Measurements from ENCODE around the gene HSPA5. TPM values are rescaled to one million over a fixed set of nuclear protein-coding genes. Genes with fewer than 3 reads are reported as not detected.

Gene HSPA5
- total and polyA plus RNA-seq, 2 experiments from 2014 or later, result 259 to 265 TPM

DNA sequence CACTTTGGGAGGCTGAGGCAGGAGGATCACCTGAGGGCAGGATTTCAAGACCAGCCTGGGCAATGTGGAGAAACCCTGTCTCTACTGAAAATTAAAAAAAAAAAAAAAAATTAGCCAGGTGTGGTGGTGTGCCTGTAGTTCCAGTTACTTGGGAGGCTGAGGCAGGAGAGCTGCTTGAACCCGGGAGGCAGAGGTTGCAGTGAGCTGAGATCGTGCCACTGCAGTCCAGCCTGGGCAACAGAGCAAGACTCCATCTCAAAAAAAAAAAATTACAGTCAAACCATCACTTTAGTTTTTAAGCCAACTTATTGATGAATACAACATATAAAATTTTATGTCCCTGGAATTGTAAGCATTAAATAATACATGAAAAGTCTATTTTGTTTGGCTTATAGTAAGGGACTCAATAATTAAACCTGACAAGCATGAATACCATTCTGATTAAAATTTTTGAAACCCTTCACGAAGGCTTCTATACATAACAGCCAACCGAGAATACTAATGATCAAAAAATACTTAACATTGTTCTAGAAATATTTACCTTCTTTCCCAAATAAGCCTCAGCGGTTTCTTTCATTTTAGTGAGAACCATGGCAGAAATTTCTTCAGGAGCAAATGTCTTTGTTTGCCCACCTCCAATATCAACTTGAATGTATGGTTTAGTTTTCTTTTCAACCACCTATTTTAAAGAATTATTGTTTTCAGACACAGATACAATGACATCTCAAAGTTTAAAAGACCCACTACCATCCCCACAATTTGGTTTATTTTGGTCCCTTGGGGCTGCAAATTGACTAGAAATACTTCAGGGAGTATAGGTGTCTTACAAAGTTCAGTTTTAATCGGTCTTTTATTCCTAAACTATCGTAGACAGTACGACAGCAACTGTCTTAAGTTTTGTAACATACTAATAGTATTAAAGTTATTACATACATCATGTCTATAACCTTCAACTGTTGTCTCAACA lies 1.2 kb downstream of the HSPA5 start:
- H3K4me3 ChIP-seq, result peak overlapping the region; percentile 96
- ATAC-seq (no peak), DNase-seq (ENCODE audit: low spot score) (no peak)
- peak overlapping the region; percentile 84 for H3K4me2 ChIP-seq
- H3F3A ChIP-seq (replicated peaks; ENCODE audit: low read depth), result peaks cover 41% of the 10 kb centered on the region
- H3K9me2 ChIP-seq (ENCODE audit: insufficient read depth), result no peaks in the 10 kb centered on the region
- H3K27me3 Mint-ChIP-seq (ENCODE audit: insufficient read depth, low read depth, poor library complexity), result peaks cover 14% of the 10 kb centered on the region
- H3K4me3 Mint-ChIP-seq, result peak overlapping the region; percentile 91
- H4K20me1 ChIP-seq (replicated peaks; ENCODE audit: insufficient read depth), result peaks cover 42% of the 10 kb centered on the region
- H2AFZ ChIP-seq, result no peak overlapping the region
- H3K36me3 ChIP-seq (ENCODE audit: insufficient read depth), result peaks cover 42% of the 10 kb centered on the region
- peaks cover 17% of the 10 kb centered on the region; the same call in 1 of the 2 replicates for H3K4me1 ChIP-seq (ENCODE audit: insufficient read depth)
- peak overlapping the region; percentile 98; the same call in 1 of the 2 replicates for H3K27ac Mint-ChIP-seq
- peaks cover 12% of the 10 kb centered on the region for H3K4me1 Mint-ChIP-seq
- peaks cover 4% of the 10 kb centered on the region; the same call in 2 of the 3 replicates for H3K9me3 Mint-ChIP-seq
- peaks cover 63% of the 10 kb centered on the region for H3K36me3 Mint-ChIP-seq (ENCODE audit: low read depth)
- no peak overlapping the region for H3K27ac ChIP-seq (ENCODE audit: low read depth)
- TF ChIP-seq, protein P1, sequence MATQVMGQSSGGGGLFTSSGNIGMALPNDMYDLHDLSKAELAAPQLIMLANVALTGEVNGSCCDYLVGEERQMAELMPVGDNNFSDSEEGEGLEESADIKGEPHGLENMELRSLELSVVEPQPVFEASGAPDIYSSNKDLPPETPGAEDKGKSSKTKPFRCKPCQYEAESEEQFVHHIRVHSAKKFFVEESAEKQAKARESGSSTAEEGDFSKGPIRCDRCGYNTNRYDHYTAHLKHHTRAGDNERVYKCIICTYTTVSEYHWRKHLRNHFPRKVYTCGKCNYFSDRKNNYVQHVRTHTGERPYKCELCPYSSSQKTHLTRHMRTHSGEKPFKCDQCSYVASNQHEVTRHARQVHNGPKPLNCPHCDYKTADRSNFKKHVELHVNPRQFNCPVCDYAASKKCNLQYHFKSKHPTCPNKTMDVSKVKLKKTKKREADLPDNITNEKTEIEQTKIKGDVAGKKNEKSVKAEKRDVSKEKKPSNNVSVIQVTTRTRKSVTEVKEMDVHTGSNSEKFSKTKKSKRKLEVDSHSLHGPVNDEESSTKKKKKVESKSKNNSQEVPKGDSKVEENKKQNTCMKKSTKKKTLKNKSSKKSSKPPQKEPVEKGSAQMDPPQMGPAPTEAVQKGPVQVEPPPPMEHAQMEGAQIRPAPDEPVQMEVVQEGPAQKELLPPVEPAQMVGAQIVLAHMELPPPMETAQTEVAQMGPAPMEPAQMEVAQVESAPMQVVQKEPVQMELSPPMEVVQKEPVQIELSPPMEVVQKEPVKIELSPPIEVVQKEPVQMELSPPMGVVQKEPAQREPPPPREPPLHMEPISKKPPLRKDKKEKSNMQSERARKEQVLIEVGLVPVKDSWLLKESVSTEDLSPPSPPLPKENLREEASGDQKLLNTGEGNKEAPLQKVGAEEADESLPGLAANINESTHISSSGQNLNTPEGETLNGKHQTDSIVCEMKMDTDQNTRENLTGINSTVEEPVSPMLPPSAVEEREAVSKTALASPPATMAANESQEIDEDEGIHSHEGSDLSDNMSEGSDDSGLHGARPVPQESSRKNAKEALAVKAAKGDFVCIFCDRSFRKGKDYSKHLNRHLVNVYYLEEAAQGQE (IDR thresholded peaks at IDR 0.05; ENCODE audit: unreplicated experiment), result no peak
- TF ChIP-seq, protein P2, sequence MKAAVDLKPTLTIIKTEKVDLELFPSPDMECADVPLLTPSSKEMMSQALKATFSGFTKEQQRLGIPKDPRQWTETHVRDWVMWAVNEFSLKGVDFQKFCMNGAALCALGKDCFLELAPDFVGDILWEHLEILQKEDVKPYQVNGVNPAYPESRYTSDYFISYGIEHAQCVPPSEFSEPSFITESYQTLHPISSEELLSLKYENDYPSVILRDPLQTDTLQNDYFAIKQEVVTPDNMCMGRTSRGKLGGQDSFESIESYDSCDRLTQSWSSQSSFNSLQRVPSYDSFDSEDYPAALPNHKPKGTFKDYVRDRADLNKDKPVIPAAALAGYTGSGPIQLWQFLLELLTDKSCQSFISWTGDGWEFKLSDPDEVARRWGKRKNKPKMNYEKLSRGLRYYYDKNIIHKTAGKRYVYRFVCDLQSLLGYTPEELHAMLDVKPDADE (IDR thresholded peaks at IDR 0.05), result no peak
- no peak for TF ChIP-seq ZNF331 (CRISPR knock-in tag; IDR thresholded peaks at IDR 0.05; ENCODE audit: low read depth)
- TF ChIP-seq ZNF114 (CRISPR knock-in tag; IDR thresholded peaks at IDR 0.05), result no peak
- TF ChIP-seq EZH2 (IDR thresholded peaks at IDR 0.05; ENCODE audit: low read depth, unreplicated experiment), result no peak
- no peaks in the 10 kb centered on the region for H3K27me3 ChIP-seq (ENCODE audit: insufficient read depth)
- H3K79me2 ChIP-seq (replicated peaks; ENCODE audit: insufficient read depth), result peaks cover 49% of the 10 kb centered on the region

DNA sequence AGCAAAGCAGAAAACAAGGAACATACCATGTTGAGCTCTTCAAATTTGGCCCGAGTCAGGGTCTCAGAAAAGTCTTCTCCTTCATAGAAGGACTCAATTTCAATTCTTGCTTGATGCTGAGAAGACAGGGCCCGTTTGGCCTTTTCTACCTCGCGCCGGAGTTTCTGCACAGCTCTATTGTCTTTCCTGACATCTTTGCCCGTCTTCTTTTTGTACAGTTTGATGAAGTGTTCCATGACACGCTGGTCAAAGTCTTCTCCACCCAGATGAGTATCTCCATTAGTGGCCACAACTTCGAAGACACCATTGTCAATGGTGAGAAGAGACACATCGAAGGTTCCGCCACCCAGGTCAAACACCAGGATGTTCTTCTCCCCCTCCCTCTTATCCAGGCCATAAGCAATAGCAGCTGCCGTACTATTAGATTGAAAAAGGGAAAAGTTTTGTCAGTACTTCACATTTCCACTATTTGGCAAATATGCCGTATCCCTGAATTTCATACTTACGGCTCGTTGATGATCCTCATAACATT lies 2.2 kb downstream of the HSPA5 start:
- peaks cover 44% of the 10 kb centered on the region for H4K20me1 ChIP-seq (replicated peaks; ENCODE audit: insufficient read depth)
- no peaks in the 10 kb centered on the region for H3K9me2 ChIP-seq (ENCODE audit: insufficient read depth)
- H3K4me3 ChIP-seq, result peak overlapping the region; percentile 96
- no peak overlapping the region for H3K27ac ChIP-seq (ENCODE audit: low read depth)
- peak overlapping the region; percentile 91 for H3K4me3 Mint-ChIP-seq
- H3K36me3 ChIP-seq (ENCODE audit: insufficient read depth), result peaks cover 42% of the 10 kb centered on the region
- H3K27ac Mint-ChIP-seq, result no peak overlapping the region
- H3K27me3 Mint-ChIP-seq (ENCODE audit: insufficient read depth, low read depth, poor library complexity), result peaks cover 14% of the 10 kb centered on the region
- peaks cover 17% of the 10 kb centered on the region; the same call in 1 of the 2 replicates for H3K4me1 ChIP-seq (ENCODE audit: insufficient read depth)
- H3K79me2 ChIP-seq (replicated peaks; ENCODE audit: insufficient read depth), result peaks cover 49% of the 10 kb centered on the region
- ATAC-seq, result no peak
- TF ChIP-seq EZH2phosphoT487 (IDR thresholded peaks at IDR 0.05; ENCODE audit: unreplicated experiment) (no peak), POLR2AphosphoS5 (IDR thresholded peaks at IDR 0.05; ENCODE audit: low read depth) (no peak), NANOG (IDR thresholded peaks at IDR 0.05; ENCODE audit: borderline replicate concordance) (no peak)
- peaks cover 12% of the 10 kb centered on the region for H3K4me1 Mint-ChIP-seq
- peaks cover 4% of the 10 kb centered on the region; the same call in 2 of the 3 replicates for H3K9me3 Mint-ChIP-seq
- peak overlapping the region; percentile 84 for H3K4me2 ChIP-seq
- no peaks in the 10 kb centered on the region for H3K27me3 ChIP-seq (ENCODE audit: insufficient read depth)
- peaks cover 66% of the 10 kb centered on the region for H3K36me3 Mint-ChIP-seq (ENCODE audit: low read depth)
- peaks cover 46% of the 10 kb centered on the region for H3F3A ChIP-seq (replicated peaks; ENCODE audit: low read depth)
- no peak for DNase-seq (ENCODE audit: low spot score)
- H2AFZ ChIP-seq, result no peak overlapping the region

All from GM23338 (cell line).